Epithelial cell of proximal tubule (primary cell): ENCODE data around the gene LCLAT1. TPM values are rescaled to one million over a fixed set of nuclear protein-coding genes. Genes with fewer than 3 reads are reported as not detected.

Experiments
- DNase-seq: peaks from one replicate; pipeline ENCODE4 v3.0.0-alpha.2; 2011; ENCODE audit warnings: low read depth
- H3K4me3 ChIP-seq: 2 replicates; pipeline ENCODE4 v1.5.1; 2011; ENCODE audit warnings: low read depth, mild to moderate bottlenecking, low read length
- CTCF ChIP-seq: conservative IDR thresholded peaks from 2 replicates; pipeline ENCODE4 v1.5.1; 2012; ENCODE audit warnings: low read depth, mild to moderate bottlenecking, low read length
- total RNA-seq: library from RNA; depleted of rRNA; stranded (reverse); fragments of >200 nt; gene quantifications from 2 replicates; pipeline ENCODE4 v1.2.3, GENCODE V29; 2015

LCLAT1 gene
- total RNA-seq, 1 donor from 2014 or later = 13.4 TPM

GRCh38 chr2:30472326-30472725 lies 25.3 kb downstream of the LCLAT1 start:
- no peak for TF ChIP-seq CTCF
- DNase-seq = no peak

GRCh38 chr2:30475542-30475941 lies 28.5 kb downstream of the LCLAT1 start:
- DNase-seq = no peak
- TF ChIP-seq CTCF = no peak
- H3K4me3 ChIP-seq = no peak overlapping the region

More at GRCh38 chr2:30472326-30472725, 25.3 kb downstream of the LCLAT1 start:
- H3K4me3 ChIP-seq = no peak overlapping the region

GRCh38 chr2:30476636-30477035 lies 29.6 kb downstream of the LCLAT1 start:
- no peak for TF ChIP-seq CTCF
- no peak overlapping the region for H3K4me3 ChIP-seq
- no peak for DNase-seq

- no peak for DNase-seq
- no peak for TF ChIP-seq CTCF
Measured at GRCh38 chr2:30480703-30481322, 33.8 kb downstream of the LCLAT1 start.

GRCh38 chr2:30481323-30481800 lies 34.3 kb downstream of the LCLAT1 start:
- DNase-seq = no peak

More at GRCh38 chr2:30480703-30481322, 33.8 kb downstream of the LCLAT1 start:
- H3K4me3 ChIP-seq = no peak overlapping the region

GRCh38 chr2:30482011-30482410 lies 35.0 kb downstream of the LCLAT1 start:
- TF ChIP-seq CTCF = no peak
- no peak for DNase-seq
- no peak overlapping the region for H3K4me3 ChIP-seq

More at GRCh38 chr2:30481323-30481800, 34.3 kb downstream of the LCLAT1 start:
- H3K4me3 ChIP-seq = no peak overlapping the region
- no peak for TF ChIP-seq CTCF

GRCh38 chr2:30484145-30484544 lies 37.1 kb downstream of the LCLAT1 start:
- no peak overlapping the region for H3K4me3 ChIP-seq
- TF ChIP-seq CTCF = no peak
- no peak for DNase-seq
